Spleen (tissue), 11 donors: Measurements from ENCODE around the gene CHST8. TPM values are rescaled to one million over a fixed set of nuclear protein-coding genes. Genes with fewer than 3 reads are reported as not detected.
A peak's percentile ranks its signal among the peaks of the same experiment; 100 is the strongest.

Source experiments
- DNase-seq: peaks from one replicate; pipeline ENCODE4 v3.0.0-alpha.2; 2020
- H3K27ac ChIP-seq, 8 donors: fragments of 200-600 bp; sonication (generic) in 7 of 8; 1 replicate in 4 of 8; 2 replicates in 4 of 8; pipeline versions ENCODE4 v1.5.0 to v1.8.0; 2016 to 2021; ENCODE audit warnings: inconsistent platforms in 4 of 8, mild to moderate bottlenecking in 4 of 8, moderate library complexity in 1 of 8
- H3K27me3 ChIP-seq, 7 donors: fragments of 200-600 bp; sonication (generic) in 6 of 7; replicated peaks in 1 of 7; 1 replicate in 4 of 7; 2 replicates in 3 of 7; pipeline versions ENCODE4 v1.5.0 to v1.8.0; 2016 to 2021; ENCODE audit warnings: inconsistent platforms in 3 of 7, mild to moderate bottlenecking in 1 of 7
- H3K36me3 ChIP-seq, 6 donors: fragments of 200-600 bp; sonication (generic) in 5 of 6; 1 replicate in 4 of 6; 2 replicates in 2 of 6; pipeline versions ENCODE4 v1.5.0 to v1.8.0; 2016 to 2021; ENCODE audit warnings: inconsistent platforms in 2 of 6
- H3K4me1 ChIP-seq, 6 donors: fragments of 200-600 bp; sonication (generic) in 5 of 6; 1 replicate in 3 of 6; 2 replicates in 3 of 6; pipeline versions ENCODE4 v1.5.0 to v1.8.0; 2016 to 2021; ENCODE audit warnings: inconsistent platforms in 3 of 6
- H3K4me3 ChIP-seq, 8 donors: fragments of 200-600 bp; sonication (generic) in 7 of 8; 1 replicate in 4 of 8; 2 replicates in 4 of 8; pipeline versions ENCODE4 v1.5.0 to v1.8.0; 2016 to 2021; ENCODE audit warnings: inconsistent platforms in 4 of 8, mild to moderate bottlenecking in 4 of 8, moderate library complexity in 2 of 8
- H3K9me3 ChIP-seq, 8 donors: fragments of 200-600 bp; sonication (generic) in 7 of 8; 1 replicate in 4 of 8; 2 replicates in 4 of 8; pipeline versions ENCODE4 v1.5.0 to v1.8.0; 2016 to 2021; ENCODE audit warnings: inconsistent platforms in 4 of 8
- CTCF ChIP-seq, 11 experiments: fragments of 200-600 bp in 7 of 11; fragments of 450-650 bp in 4 of 11; sonication (generic) in 4 of 11; IDR thresholded peaks in 8 of 11; conservative IDR thresholded peaks in 3 of 11; 1 replicate in 7 of 11; 2 replicates in 4 of 11; pipeline versions ENCODE4 v1.4.0 to v1.8.0; 2016 to 2021; ENCODE audit warnings: antibody characterized with exemption in 11 of 11, inconsistent platforms in 4 of 11, mild to moderate bottlenecking in 1 of 11
- POLR2A ChIP-seq, 3 donors: fragments of 450-650 bp; IDR thresholded peaks; one replicate each; pipeline ENCODE4 v1.5.1; 2017; ENCODE audit warnings: antibody characterized with exemption in 3 of 3, mild to moderate bottlenecking in 1 of 3
- POLR2AphosphoS5 ChIP-seq, 3 donors: sonication (generic); formaldehyde crosslinking; IDR thresholded peaks; one replicate each; pipeline ENCODE4 v1.5.1; 2017; ENCODE audit warnings: antibody characterized with exemption in 3 of 3
- WGBS, 5 donors: extraction: QIAGEN DNeasy Blood & Tissue Kit in 3 of 5; methylation state at CpG; one replicate each; pipeline versions ENCODE4 v1.1.5 to v1.1.7; 2013 to 2018; 5-methylcytosine and 5-hydroxymethylcytosine counted together
- intact Hi-C: fragments of 100-400 bp; cut with DNase I; formaldehyde crosslinking; loops from one replicate; pipeline ENCODE4 v1.15.0; 2023; ENCODE audit warnings: low total_unique reads
- polyA plus RNA-seq, 3 donors: library from polyadenylated mRNA; stranded (reverse); fragments of 200-250 nt; gene quantifications; one replicate each; pipeline ENCODE4 v1.2.1, GENCODE V29; 2013
- total RNA-seq, 7 donors: library from RNA; depleted of rRNA in 3 of 7; stranded (reverse); fragments of >200 nt in 3 of 7; fragmentation: NEBNext Ultra II Directional in 4 of 7; extraction: Animal tissue kit (Norgen Biotek cat#: 25700) in 4 of 7; gene quantifications; one replicate each; pipeline versions ENCODE4 v1.1.0 to v1.2.1, GENCODE V29; 2016 to 2021
- donor health status: healthy with polysubstance abuse.
- donor health status: DM: no; HTN: no; CAD: no; lungs with moderate emphysema.
- donor health status: DM: no; HTN: no; CAD: no.
- donor health status: Bipolar disorder and iron deficiency.
- donor health status: healthy.
- donor health status: DM: no; HTN: no; CAD: no.
- donor health status: DM: yes; HTN: yes; CAD: no.

Gene CHST8
- total and polyA plus RNA-seq, 10 donors: 0.43 to 4.0 (median 1.6) TPM

GRCh38 chr19:33759356-33759755 lies 137.6 kb downstream of the CHST8 start:
- H3K27me3 ChIP-seq: peaks cover 0 to 23% (median 0%) of the 10 kb centered on the region in 7 donors
- intact Hi-C loops: no loop called here
- H3K36me3 ChIP-seq: no peaks in the 10 kb centered on the region
- TF ChIP-seq POLR2A (IDR thresholded peaks at IDR 0.05) (no peak), POLR2AphosphoS5 (IDR thresholded peaks at IDR 0.05) (no peak), CTCF (IDR thresholded peaks at IDR 0.05 in 8 of 11, conservative IDR thresholded peaks at IDR 0.05 in 3 of 11) (no peak)
- peaks cover 0 to 10% (median 2%) of the 10 kb centered on the region in 6 donors for H3K4me1 ChIP-seq
- 86 to 95% (median 92%) methylated on average over 3 to 7 of the region's 7 CpGs for WGBS, 5 donors
- no peak overlapping the region for H3K27ac ChIP-seq
- H3K4me3 ChIP-seq: no peak overlapping the region
- no peaks in the 10 kb centered on the region for H3K9me3 ChIP-seq
- DNase-seq: no peak

- H3K9me3 ChIP-seq: no peaks in the 10 kb centered on the region
- peaks cover 0 to 2% (median 0%) of the 10 kb centered on the region in 6 donors for H3K4me1 ChIP-seq
- no peaks in the 10 kb centered on the region for H3K36me3 ChIP-seq
- no peak overlapping the region for H3K27ac ChIP-seq
- peaks cover 0 to 21% (median 0%) of the 10 kb centered on the region in 7 donors for H3K27me3 ChIP-seq
- intact Hi-C loops: no loop called here
- TF ChIP-seq POLR2AphosphoS5 (IDR thresholded peaks at IDR 0.05) (no peak), CTCF (IDR thresholded peaks at IDR 0.05 in 8 of 11, conservative IDR thresholded peaks at IDR 0.05 in 3 of 11) (no peak), POLR2A (IDR thresholded peaks at IDR 0.05) (no peak)
- no peak overlapping the region for H3K4me3 ChIP-seq
- DNase-seq: peak; percentile 64
- 72 to 87% (median 82%) methylated on average over 7 to 11 of the region's 11 CpGs for WGBS, 5 donors
These were observed 142.0 kb downstream of the CHST8 start for GRCh38 chr19:33763633-33764371.

GRCh38 chr19:33766623-33767022 lies 144.9 kb downstream of the CHST8 start:
- no peaks in the 10 kb centered on the region for H3K36me3 ChIP-seq
- WGBS, 5 donors: 65 to 85% (median 80%) methylated on average over 9 to 13 of the region's 13 CpGs

More at GRCh38 chr19:33766623-33767022, 144.9 kb downstream of the CHST8 start:
- Histone ChIP-seq H3K9me3 (no peaks in the 10 kb centered on the region), H3K4me1 (no peaks in the 10 kb centered on the region), H3K27ac (no peak overlapping the region), H3K27me3 (peaks cover 0 to 40% (median 0%) of the 10 kb centered on the region in 7 donors), H3K4me3 (no peak overlapping the region)
- intact Hi-C loops: no loop called here
- no peak for DNase-seq
- TF ChIP-seq CTCF (IDR thresholded peaks at IDR 0.05 in 8 of 11, conservative IDR thresholded peaks at IDR 0.05 in 3 of 11): no peak
